ENCODE data around the gene UROC1.

UROC1 gene

GRCh38 chr3:126511291-126511690 lies 6.3 kb downstream of the UROC1 start:
- no peak for TF ChIP-seq REST (IDR thresholded peaks at IDR 0.05; ENCODE audit: low read depth)

GRCh38 chr3:126510308-126510910 lies 7.2 kb downstream of the UROC1 start:
- TF ChIP-seq YY1 (IDR thresholded peaks at IDR 0.05; ENCODE audit: low read depth) (no peak), CEBPB (IDR thresholded peaks at IDR 0.05) (no peak), FOXM1 (IDR thresholded peaks at IDR 0.05; ENCODE audit: borderline replicate concordance, low read depth) (no peak), TAF1 (IDR thresholded peaks at IDR 0.05; ENCODE audit: low read depth) (no peak), MAX (IDR thresholded peaks at IDR 0.05) (no peak), CREB1 (IDR thresholded peaks at IDR 0.05; ENCODE audit: low read depth) (no peak), EP300 (IDR thresholded peaks at IDR 0.05; ENCODE audit: borderline replicate concordance) (no peak), NFIC (IDR thresholded peaks at IDR 0.05) (no peak), REST (IDR thresholded peaks at IDR 0.05; ENCODE audit: low read depth) (no peak), TEAD4 (IDR thresholded peaks at IDR 0.05) (no peak), EGR1 (IDR thresholded peaks at IDR 0.05) (no peak), ZBTB7A (IDR thresholded peaks at IDR 0.05; ENCODE audit: low read depth) (no peak), TCF12 (IDR thresholded peaks at IDR 0.05; ENCODE audit: low read depth) (no peak)

- TF ChIP-seq MAX (IDR thresholded peaks at IDR 0.05): no peak
- no peak for TF ChIP-seq USF1 (IDR thresholded peaks at IDR 0.05)
- no peak for TF ChIP-seq REST (IDR thresholded peaks at IDR 0.05; ENCODE audit: low read depth)
- TF ChIP-seq NFIC (IDR thresholded peaks at IDR 0.05): no peak
- no peak for TF ChIP-seq EGR1 (IDR thresholded peaks at IDR 0.05)
- no peak for TF ChIP-seq CREB1 (IDR thresholded peaks at IDR 0.05; ENCODE audit: low read depth)
- TF ChIP-seq YY1 (IDR thresholded peaks at IDR 0.05; ENCODE audit: low read depth): no peak
Measured at GRCh38 chr3:126509597-126510307, 7.8 kb downstream of the UROC1 start.

GRCh38 chr3:126508564-126508964 lies 9.0 kb downstream of the UROC1 start:
- TF ChIP-seq RAD21 (IDR thresholded peaks at IDR 0.05; ENCODE audit: low read depth): no peak
- TF ChIP-seq MAX (IDR thresholded peaks at IDR 0.05): peak; percentile 40; the same call in 1 of the 2 replicates
- TF ChIP-seq YY1 (IDR thresholded peaks at IDR 0.05; ENCODE audit: low read depth): 0 out of 2 replicates have a peak, but pooled peaks have one; percentile 36
- TF ChIP-seq TEAD4 (IDR thresholded peaks at IDR 0.05): peak; percentile 79

GRCh38 chr3:126507886-126508285 lies 9.7 kb downstream of the UROC1 start:
- TF ChIP-seq REST (IDR thresholded peaks at IDR 0.05; ENCODE audit: low read depth): no peak
- no peak for TF ChIP-seq FOXM1 (IDR thresholded peaks at IDR 0.05; ENCODE audit: borderline replicate concordance, low read depth)
- no peak for TF ChIP-seq NFIC (IDR thresholded peaks at IDR 0.05)
- no peak for TF ChIP-seq CREB1 (IDR thresholded peaks at IDR 0.05; ENCODE audit: low read depth)
- no peak for TF ChIP-seq TEAD4 (IDR thresholded peaks at IDR 0.05)
- TF ChIP-seq TCF12 (IDR thresholded peaks at IDR 0.05; ENCODE audit: low read depth): no peak
- TF ChIP-seq CEBPB (IDR thresholded peaks at IDR 0.05): no peak
- no peak for TF ChIP-seq TAF1 (IDR thresholded peaks at IDR 0.05; ENCODE audit: low read depth)
- no peak for TF ChIP-seq EGR1 (IDR thresholded peaks at IDR 0.05)
- no peak for TF ChIP-seq EP300 (IDR thresholded peaks at IDR 0.05; ENCODE audit: borderline replicate concordance)
- TF ChIP-seq MAX (IDR thresholded peaks at IDR 0.05): no peak
- TF ChIP-seq YY1 (IDR thresholded peaks at IDR 0.05; ENCODE audit: low read depth): no peak
- TF ChIP-seq ZBTB7A (IDR thresholded peaks at IDR 0.05; ENCODE audit: low read depth): no peak
- TF ChIP-seq RAD21 (IDR thresholded peaks at IDR 0.05; ENCODE audit: low read depth): no peak
- TF ChIP-seq USF1 (IDR thresholded peaks at IDR 0.05): no peak

Measured in Ishikawa (cell line).